GM18526 (cell line): Measurements from ENCODE around the gene BCL11B.

Source experiments
- POLR2A ChIP-seq: IDR thresholded peaks from 3 replicates; pipeline ENCODE4 v1.6.1; 2011; ENCODE audit not compliant: insufficient read length; ENCODE audit errors: extremely low read depth

The BCL11B gene

DNA sequence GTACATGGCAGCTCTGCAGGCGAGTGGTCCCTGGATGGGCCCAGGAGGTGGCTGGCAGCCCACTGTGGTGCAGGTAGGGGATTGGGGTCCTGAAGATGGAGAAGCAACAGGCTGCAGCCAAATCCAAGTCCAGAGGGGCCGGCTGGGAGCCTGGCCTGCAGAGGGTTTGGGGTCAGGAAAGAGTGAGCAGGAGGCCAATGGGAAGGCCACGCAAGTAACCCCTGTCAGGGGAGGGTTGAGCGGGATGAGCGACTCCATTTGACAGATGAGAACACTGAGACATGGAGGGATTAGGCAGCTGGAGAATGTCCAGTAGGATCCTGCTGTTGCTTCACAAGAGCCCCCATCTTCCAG, 136.0 kb downstream of the BCL11B start:
- TF ChIP-seq POLR2A: no peak

DNA sequence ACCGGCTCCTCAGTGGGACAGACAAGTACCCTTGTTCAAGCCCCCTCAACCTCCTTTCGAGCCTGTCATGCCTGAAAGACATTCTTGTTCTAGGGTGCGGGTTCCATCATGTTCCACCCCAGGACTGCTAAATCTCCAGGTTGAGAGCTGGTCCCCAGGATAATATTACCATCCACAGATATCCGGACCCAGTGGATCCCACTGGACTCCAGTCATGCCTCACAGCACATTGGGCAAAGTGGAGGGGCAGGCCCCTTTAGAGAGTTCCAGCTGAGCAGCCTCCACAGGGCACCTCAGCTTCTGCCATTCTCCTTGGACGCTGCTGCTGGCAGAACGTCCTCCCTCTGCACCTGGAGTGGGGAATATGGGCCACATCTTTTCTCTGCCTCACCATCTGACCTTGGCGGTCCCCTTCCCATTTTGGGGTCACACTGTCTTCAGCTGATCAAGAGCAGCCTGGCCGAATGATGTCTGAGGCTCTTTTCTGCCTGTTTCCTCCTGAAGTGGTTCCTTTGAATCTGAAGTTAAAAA, 137.4 kb downstream of the BCL11B start:
- TF ChIP-seq POLR2A: no peak

DNA sequence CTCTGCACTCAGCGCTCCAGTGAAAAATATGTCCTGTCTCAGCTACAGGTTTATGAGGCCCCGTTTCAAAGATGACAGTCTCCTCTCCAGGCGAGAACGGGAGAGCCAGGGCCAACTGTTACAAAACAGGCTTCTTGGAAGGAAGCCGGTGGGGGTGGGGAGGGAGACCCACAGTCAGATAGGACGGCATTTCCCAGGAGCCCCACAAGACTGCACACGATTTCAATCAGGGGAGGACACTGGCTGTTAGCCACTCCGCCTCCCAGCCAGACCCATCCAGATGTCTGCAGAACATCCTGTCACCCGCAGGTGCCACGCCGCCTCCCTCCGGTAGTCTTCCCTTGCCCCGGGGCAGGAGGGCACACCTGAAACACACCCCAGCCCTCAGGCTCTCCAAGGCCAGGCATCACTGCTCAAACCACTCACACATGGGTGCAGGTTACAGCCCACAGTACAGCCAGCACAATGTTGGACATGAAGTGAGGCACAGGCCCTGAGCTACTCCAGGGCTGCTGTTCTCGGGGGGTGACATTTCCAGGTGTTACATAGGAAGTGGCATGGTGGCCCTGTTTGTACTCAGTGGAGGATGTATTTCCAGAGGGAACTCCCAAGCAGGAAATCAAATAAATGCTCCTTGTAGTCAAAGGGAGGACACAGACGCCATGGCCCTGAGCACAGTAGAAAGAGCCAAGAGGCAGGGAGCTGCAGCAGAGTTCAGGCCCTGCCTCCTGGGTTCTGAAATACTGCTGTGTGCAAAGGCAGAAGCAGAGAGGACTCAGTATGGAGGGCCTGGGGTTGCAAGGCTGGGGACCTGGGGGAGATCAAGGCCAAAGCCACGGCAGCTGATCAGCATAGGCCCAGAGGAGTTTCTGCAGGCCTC, 138.1 kb downstream of the BCL11B start:
- TF ChIP-seq POLR2A: no peak

- no peak for TF ChIP-seq POLR2A
Measured at GRCh38 chr14:99132821-99133635, 139.0 kb downstream of the BCL11B start.

DNA sequence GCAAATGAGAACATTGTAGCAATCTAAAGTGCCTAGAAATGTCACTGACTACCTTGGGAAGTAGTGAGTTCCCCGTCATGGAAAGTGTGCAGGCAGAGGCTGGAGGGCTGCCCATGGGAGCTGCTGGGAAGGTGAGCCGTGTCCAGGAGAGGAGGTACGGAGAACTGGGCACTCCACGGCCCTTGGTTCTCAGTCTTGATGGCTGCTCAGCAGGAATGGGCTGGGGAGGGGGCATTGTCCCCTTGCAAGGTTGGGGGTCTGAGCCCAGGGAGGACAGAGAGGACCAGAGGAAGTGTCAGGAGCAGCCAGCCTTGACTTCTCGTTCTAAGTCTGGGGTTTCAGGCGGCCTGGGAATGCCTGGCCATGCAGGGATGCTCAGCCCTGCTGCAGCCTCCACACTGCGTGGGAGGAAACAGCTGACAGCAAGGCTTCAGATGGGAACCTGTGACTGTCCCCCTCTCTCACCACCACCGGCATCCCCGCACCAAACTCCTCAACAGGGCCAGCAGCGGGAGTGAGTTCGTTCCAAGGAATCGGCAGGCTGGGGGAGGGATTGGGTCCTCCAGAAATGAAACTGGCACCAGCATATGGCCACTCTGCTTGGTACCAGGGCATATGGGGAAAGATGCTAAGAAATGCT, 140.2 kb downstream of the BCL11B start:
- no peak for TF ChIP-seq POLR2A

DNA sequence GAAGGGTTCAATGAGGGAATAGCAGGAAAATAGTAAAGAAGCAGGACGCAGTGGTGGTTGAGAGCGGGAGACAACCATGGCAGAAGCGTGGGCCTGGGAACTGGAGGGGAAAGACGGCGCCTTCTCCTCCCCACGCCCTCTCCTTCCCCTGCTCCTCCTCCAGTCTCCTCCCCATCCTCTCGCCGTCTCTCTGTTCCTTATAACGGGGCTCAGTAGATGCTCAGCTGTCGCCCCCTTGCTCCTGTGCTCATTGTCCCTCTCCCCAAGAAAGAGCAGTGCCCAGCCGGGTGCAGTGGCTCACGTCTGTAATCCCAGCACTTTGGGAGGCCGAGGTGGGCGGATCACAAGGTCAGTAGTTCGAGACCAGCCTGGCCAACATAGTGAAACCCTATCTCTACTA, 142.0 kb downstream of the BCL11B start:
- no peak for TF ChIP-seq POLR2A

GRCh38 chr14:99129211-99129696, 142.7 kb downstream of the BCL11B start:
- TF ChIP-seq POLR2A: no peak

DNA sequence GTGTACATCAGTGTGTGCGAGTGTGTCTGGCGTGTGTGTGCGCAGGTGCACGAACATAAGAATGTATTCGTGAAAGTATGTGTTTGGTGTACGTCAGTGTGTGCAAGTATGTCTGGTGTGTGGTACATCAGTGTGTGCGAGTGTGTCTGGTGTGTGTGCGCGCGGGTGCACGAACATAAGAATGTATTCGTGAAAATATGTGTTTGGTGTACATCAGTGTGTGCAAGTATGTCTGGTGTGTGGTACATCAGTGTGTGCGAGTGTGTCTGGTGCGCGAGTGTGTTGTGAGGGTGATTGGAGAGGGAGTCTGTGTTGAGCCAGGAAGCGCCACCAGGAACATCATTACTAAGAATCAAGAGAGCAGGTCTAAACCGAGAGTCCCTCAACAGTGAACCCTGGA, 143.8 kb downstream of the BCL11B start:
- TF ChIP-seq POLR2A: no peak

DNA sequence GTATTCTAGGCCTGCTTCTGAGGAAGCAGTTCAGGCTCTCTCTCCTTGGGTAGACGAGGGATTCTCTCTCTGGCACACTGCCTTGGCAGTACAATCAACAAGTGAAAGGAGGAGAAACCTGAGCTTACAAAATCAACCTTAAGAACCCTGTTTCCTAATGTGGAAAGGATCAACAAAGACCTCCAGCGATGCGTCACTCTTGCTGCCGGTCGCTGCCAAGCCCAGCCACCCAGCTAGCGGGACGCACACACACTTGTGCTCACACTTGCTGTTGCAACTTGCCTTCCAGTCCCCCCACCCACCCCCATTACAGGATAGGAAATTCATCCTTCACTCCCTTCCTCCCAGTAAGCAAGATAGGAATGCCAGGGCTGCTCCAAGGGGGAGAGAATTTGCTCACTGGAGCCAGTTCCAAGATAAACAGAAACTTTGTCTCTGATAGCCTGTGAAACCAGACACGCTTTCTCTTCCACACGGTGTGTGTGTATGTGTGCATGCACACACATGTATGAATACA, 144.3 kb downstream of the BCL11B start:
- TF ChIP-seq POLR2A: no peak

- TF ChIP-seq POLR2A: no peak
Measured at GRCh38 chr14:99125616-99126431, 146.2 kb downstream of the BCL11B start.

- no peak for TF ChIP-seq POLR2A
Measured at GRCh38 chr14:99125113-99125512, 146.9 kb downstream of the BCL11B start.

DNA sequence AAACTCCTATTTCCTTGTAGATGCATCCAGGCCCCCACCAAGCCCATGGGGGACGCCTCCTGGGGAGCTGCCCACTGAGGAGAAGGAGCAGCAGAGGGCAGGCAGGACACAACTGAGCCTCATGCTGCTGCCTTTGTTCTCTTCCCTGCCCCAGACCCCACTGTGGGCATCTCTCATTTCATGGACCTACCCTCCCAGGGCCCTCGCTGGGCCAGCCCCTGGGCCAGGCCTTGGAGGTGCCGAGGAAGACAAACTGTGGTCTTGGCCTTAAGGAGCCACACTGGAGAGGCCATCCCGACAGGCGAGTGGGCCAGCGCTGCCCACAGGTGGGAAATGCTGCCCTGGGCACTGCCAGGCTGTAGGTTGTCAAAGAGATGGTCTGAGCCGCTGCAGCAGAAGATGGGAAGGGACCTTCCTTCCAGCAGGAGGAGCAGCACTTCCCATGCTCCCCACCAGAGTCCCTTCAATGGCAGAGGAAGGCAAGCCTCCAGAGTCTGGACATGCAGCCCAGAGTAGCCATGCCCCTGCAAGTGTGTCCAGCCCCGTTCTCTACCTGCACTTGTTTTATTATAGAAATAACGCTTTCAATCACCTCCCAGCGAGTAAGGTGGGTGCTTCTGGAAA, 147.4 kb downstream of the BCL11B start:
- no peak for TF ChIP-seq POLR2A

DNA sequence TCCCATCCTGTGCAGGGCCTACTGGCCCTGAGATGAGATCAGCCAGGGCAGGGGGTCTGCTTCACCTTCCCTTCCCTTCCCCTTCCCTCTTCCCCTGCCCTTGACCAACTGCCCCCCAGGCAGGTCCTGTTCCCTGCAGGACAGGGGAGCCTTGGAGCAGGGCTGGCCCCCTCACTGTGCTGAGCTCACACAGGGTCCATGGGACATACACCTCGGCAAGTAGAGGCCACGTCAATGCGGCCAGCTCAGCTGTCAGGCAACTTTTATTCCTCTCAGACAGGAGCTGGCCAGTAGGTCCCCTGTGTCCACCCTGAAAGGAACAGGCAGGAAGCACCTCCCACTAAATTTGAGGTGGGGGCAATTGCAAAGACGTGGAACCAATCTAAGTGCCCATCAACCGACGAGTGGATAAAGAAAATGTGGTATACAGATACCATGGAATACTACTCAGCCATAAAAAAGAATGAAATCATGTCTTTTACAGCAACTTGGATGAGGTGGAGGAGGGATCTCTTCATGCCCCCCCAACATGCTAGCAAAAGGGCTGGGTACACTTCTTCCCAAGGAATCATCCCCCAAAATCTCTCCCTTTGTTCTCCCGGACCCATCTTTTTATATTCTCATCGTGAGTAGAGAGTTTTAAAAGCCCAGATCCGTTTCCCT, 148.7 kb downstream of the BCL11B start:
- TF ChIP-seq POLR2A: no peak
